Suprapubic skin (tissue), 4 donors: Measurements from ENCODE around the gene IGF2BP2.

Source experiments
- POLR2A ChIP-seq, 2 donors: fragments of 450-650 bp; IDR thresholded peaks; one replicate each; pipeline ENCODE4 v1.6.1; 2017; ENCODE audit warnings: antibody characterized with exemption in 2 of 2, mild to moderate bottlenecking in 2 of 2, moderate library complexity in 2 of 2
- POLR2AphosphoS5 ChIP-seq, 3 donors: sonication (generic); formaldehyde crosslinking; IDR thresholded peaks; one replicate each; pipeline ENCODE4 v1.6.1; 2017; ENCODE audit warnings: antibody characterized with exemption in 3 of 3
- TF ChIP-seq, protein P1 (sequence below), 2 donors: fragments of 200-600 bp in 1 of 2; fragments of 450-650 bp in 1 of 2; sonication (generic) in 1 of 2; IDR thresholded peaks; one replicate each; pipeline ENCODE4 v1.5.1; 2016 to 2019; ENCODE audit warnings: antibody characterized with exemption in 2 of 2, mild to moderate bottlenecking in 1 of 2, moderate library complexity in 1 of 2

GRCh38 chr3:185724761-185725160, 100.1 kb downstream of the IGF2BP2 start:
- TF ChIP-seq, protein P1, sequence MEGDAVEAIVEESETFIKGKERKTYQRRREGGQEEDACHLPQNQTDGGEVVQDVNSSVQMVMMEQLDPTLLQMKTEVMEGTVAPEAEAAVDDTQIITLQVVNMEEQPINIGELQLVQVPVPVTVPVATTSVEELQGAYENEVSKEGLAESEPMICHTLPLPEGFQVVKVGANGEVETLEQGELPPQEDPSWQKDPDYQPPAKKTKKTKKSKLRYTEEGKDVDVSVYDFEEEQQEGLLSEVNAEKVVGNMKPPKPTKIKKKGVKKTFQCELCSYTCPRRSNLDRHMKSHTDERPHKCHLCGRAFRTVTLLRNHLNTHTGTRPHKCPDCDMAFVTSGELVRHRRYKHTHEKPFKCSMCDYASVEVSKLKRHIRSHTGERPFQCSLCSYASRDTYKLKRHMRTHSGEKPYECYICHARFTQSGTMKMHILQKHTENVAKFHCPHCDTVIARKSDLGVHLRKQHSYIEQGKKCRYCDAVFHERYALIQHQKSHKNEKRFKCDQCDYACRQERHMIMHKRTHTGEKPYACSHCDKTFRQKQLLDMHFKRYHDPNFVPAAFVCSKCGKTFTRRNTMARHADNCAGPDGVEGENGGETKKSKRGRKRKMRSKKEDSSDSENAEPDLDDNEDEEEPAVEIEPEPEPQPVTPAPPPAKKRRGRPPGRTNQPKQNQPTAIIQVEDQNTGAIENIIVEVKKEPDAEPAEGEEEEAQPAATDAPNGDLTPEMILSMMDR (IDR thresholded peaks at IDR 0.05), result no peak
- TF ChIP-seq POLR2A (IDR thresholded peaks at IDR 0.05), result no peak
- TF ChIP-seq POLR2AphosphoS5 (IDR thresholded peaks at IDR 0.05), result no peak
